Peyer's patch (tissue), 4 donors: Measurements from ENCODE around the gene PCDHGA10. TPM values are rescaled to one million over a fixed set of nuclear protein-coding genes. Genes with fewer than 3 reads are reported as not detected.
A peak's percentile ranks its signal among the peaks of the same experiment; 100 is the strongest.
"Not testable (repeated sequence)": the region's sequence is repeated elsewhere in the genome, so short reads cannot be mapped to it uniquely, and the experiment has no call there.

Experiments
- DNase-seq, 3 donors: peaks; one replicate each; pipeline ENCODE4 v3.0.0-alpha.2; 2017 to 2019
- H3K27ac ChIP-seq, 4 donors: fragments of 200-600 bp; sonication (generic); one replicate each; pipeline ENCODE4 v1.5.1; 2016 to 2019
- H3K27me3 ChIP-seq, 2 donors: fragments of 200-600 bp; sonication (generic); one replicate each; pipeline ENCODE4 v1.5.1; 2019
- H3K36me3 ChIP-seq, 3 donors: fragments of 200-600 bp; sonication (generic); one replicate each; pipeline ENCODE4 v1.5.1; 2016 to 2019
- H3K4me1 ChIP-seq, 4 donors: fragments of 200-600 bp; sonication (generic); one replicate each; pipeline ENCODE4 v1.5.1; 2016 to 2019
- H3K4me3 ChIP-seq, 4 donors: fragments of 200-600 bp; sonication (generic); 1 replicate in 3 of 4; 2 replicates in 1 of 4; pipeline ENCODE4 v1.5.1; 2016 to 2019; ENCODE audit warnings: mild to moderate bottlenecking in 1 of 4
- H3K9me3 ChIP-seq, 4 donors: fragments of 200-600 bp; sonication (generic); one replicate each; pipeline ENCODE4 v1.5.1; 2016 to 2019; ENCODE audit warnings: mild to moderate bottlenecking in 1 of 4
- POLR2A ChIP-seq, 2 donors: fragments of 450-650 bp; IDR thresholded peaks; one replicate each; pipeline ENCODE4 v1.5.1; 2017; ENCODE audit warnings: antibody characterized with exemption in 2 of 2, mild to moderate bottlenecking in 2 of 2, moderate library complexity in 2 of 2
- total RNA-seq, 4 donors: library from RNA; depleted of rRNA; stranded (reverse); fragments of >200 nt; gene quantifications; one replicate each; pipeline ENCODE4 v1.1.0, GENCODE V29; 2016
- TF ChIP-seq, protein P1 (sequence below), 6 experiments: fragments of 450-650 bp in 4 of 6; fragments of 200-600 bp in 2 of 6; sonication (generic) in 1 of 6; IDR thresholded peaks; one replicate each; pipeline ENCODE4 v1.5.1; 2017 to 2019; ENCODE audit warnings: antibody characterized with exemption in 6 of 6, mild to moderate bottlenecking in 3 of 6, moderate library complexity in 1 of 6

The PCDHGA10 gene
- total RNA-seq, 4 donors from 2014 or later = 3.2 to 7.7 (median 4.2) TPM

DNA sequence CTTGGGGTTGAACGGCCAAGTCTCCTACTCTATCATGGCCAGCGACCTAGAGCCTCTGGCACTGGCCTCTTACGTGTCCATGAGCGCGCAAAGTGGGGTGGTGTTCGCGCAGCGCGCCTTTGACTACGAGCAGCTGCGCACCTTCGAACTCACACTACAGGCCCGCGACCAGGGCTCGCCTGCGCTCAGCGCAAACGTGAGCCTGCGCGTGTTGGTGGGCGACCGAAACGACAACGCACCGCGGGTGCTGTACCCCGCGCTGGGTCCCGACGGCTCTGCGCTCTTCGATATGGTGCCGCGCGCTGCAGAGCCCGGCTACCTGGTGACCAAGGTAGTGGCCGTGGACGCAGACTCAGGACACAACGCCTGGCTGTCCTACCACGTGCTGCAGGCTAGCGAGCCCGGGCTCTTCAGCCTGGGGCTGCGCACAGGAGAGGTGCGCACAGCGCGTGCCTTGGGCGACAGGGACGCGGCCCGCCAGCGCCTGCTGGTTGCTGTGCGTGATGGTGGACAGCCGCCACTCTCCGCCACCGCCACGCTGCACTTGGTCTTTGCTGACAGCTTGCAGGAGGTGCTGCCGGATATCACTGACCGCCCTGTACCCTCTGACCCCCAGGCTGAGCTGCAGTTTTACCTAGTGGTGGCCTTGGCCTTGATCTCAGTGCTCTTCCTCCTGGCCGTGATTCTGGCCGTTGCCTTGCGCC is 13.1 kb upstream of the PCDHGA10 start:
- Histone ChIP-seq H3K27ac (no peak overlapping the region), H3K27me3 (no peaks in the 10 kb centered on the region), H3K36me3 (no peaks in the 10 kb centered on the region), H3K4me3 (no peak overlapping the region), H3K4me1 (no peaks in the 10 kb centered on the region), H3K9me3 (peaks cover 0 to 53% (median 15%) of the 10 kb centered on the region in 4 donors)
- TF ChIP-seq, protein P1, sequence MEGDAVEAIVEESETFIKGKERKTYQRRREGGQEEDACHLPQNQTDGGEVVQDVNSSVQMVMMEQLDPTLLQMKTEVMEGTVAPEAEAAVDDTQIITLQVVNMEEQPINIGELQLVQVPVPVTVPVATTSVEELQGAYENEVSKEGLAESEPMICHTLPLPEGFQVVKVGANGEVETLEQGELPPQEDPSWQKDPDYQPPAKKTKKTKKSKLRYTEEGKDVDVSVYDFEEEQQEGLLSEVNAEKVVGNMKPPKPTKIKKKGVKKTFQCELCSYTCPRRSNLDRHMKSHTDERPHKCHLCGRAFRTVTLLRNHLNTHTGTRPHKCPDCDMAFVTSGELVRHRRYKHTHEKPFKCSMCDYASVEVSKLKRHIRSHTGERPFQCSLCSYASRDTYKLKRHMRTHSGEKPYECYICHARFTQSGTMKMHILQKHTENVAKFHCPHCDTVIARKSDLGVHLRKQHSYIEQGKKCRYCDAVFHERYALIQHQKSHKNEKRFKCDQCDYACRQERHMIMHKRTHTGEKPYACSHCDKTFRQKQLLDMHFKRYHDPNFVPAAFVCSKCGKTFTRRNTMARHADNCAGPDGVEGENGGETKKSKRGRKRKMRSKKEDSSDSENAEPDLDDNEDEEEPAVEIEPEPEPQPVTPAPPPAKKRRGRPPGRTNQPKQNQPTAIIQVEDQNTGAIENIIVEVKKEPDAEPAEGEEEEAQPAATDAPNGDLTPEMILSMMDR (IDR thresholded peaks at IDR 0.05) = no peak
- TF ChIP-seq POLR2A (IDR thresholded peaks at IDR 0.05) = no peak
- no peak for DNase-seq

DNA sequence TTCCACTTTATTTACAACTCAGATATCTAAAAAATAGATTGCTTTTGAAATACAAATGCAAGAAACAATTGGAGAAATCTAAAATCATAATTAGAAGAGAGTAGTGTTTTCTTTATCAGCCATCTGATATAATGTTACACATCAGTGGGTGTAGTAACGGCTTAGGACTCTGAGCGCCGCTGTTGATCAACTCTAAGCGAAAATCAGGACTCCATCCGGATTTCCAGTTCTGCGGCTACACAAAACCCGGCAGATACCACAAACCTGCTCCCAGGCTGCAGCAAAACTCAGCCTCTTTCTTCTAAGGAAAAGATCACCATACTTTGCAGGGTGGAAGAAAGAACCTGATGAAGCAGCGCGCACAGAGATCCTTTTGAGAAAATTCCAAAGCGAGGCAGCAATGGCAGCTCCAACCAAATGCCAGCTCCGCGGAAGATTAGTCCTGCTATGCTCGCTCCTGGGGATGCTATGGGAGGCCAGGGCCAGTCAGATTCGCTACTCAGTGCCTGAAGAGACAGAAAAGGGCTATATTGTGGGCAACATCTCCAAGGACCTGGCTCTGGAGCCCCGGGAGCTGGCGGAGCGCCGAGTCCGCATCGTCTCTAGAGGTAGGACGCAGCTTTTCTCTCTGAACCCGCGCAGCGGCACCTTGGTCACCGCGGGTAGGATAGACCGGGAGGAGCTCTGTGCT is 10.1 kb upstream of the PCDHGA10 start, which contains the start of gene PCDHGA9:
PCDHGA9 (plus strand) TSS at position 226 of the 691 bp plus-strand sequence; CDS start at position 401, 175 bp downstream.
- DNase-seq = no peak
- H3K4me1 ChIP-seq = no peaks in the 10 kb centered on the region
- no peak within 1 kb of the TSS for H3K27ac ChIP-seq
- H3K27me3 ChIP-seq = no peaks in the 10 kb centered on the region
- H3K4me3 ChIP-seq = peak within 1 kb of the TSS in 1 of 4 donors; percentile 10
- no peak for TF ChIP-seq POLR2A (IDR thresholded peaks at IDR 0.05)
- TF ChIP-seq, protein P1 (IDR thresholded peaks at IDR 0.05) = peak in 3 of 6 experiments; percentile 32 to 37 (median 35)
- no peaks in the 10 kb centered on the region for H3K36me3 ChIP-seq
- peaks cover 0 to 58% (median 14%) of the 10 kb centered on the region in 4 donors for H3K9me3 ChIP-seq

- Histone ChIP-seq H3K36me3 (no peaks in the 10 kb centered on the region), H3K27me3 (no peaks in the 10 kb centered on the region), H3K4me1 (no peaks in the 10 kb centered on the region), H3K4me3 (no peak overlapping the region), H3K27ac (no peak overlapping the region), H3K9me3 (peaks cover 0 to 63% (median 14%) of the 10 kb centered on the region in 4 donors)
- TF ChIP-seq POLR2A (IDR thresholded peaks at IDR 0.05) = no peak
- TF ChIP-seq, protein P1 (IDR thresholded peaks at IDR 0.05) = no peak
- no peak for DNase-seq
Measured at GRCh38 chr5:141403387-141403786, 9.4 kb upstream of the PCDHGA10 start.

GRCh38 chr5:141407790-141408505 is 4.8 kb upstream of the PCDHGA10 start, which contains the start of gene PCDHGB6:
Gene PCDHGB6 (plus strand): TSS chr5:141408021. CDS start chr5:141408203, 182 bp downstream.
- not testable (repeated sequence) for H3K4me1 ChIP-seq, DNase-seq, H3K27me3 ChIP-seq, H3K36me3 ChIP-seq, H3K27ac ChIP-seq
- Histone ChIP-seq H3K9me3 (peaks cover 0 to 69% (median 13%) of the 10 kb centered on the region in 4 donors), H3K4me3 (peak within 1 kb of the TSS in 2 of 4 donors; percentile 30 to 37)
- TF ChIP-seq, protein P1 (IDR thresholded peaks at IDR 0.05) = peak in 4 of 6 experiments; percentile 25 to 53 (median 46)

GRCh38 chr5:141409598-141410306 is 3.0 kb upstream of the PCDHGA10 start:
- Histone ChIP-seq H3K4me3 (no peak overlapping the region), H3K36me3 (no peaks in the 10 kb centered on the region), H3K27ac (no peak overlapping the region), H3K9me3 (peaks cover 0 to 75% (median 13%) of the 10 kb centered on the region in 4 donors), H3K4me1 (no peaks in the 10 kb centered on the region), H3K27me3 (no peaks in the 10 kb centered on the region)
- TF ChIP-seq POLR2A (IDR thresholded peaks at IDR 0.05) = no peak
- TF ChIP-seq, protein P1 (IDR thresholded peaks at IDR 0.05) = no peak
- no peak for DNase-seq
